GM18951 (cell line): Measurements from ENCODE around the gene ITGB1.
A peak's percentile ranks its signal among the peaks of the same experiment; 100 is the strongest.
"Not testable (repeated sequence)": the region's sequence is repeated elsewhere in the genome, so short reads cannot be mapped to it uniquely, and the experiment has no call there.

Source experiments
- POLR2A ChIP-seq: IDR thresholded peaks from 4 replicates; pipeline ENCODE4 v1.6.1; 2011; ENCODE audit warnings: mild to moderate bottlenecking; ENCODE audit not compliant: insufficient read length, insufficient read depth; ENCODE audit errors: extremely low read depth
- in situ Hi-C: fragments of 300-500 bp; cut with MboI; formaldehyde crosslinking; loops from one replicate; pipeline ENCODE4 v1.12.0; 2022; ENCODE audit warnings: low sequenced_read_pairs, mixed read lengths, inconsistent platforms; ENCODE audit not compliant: unreplicated experiment

Gene ITGB1

DNA sequence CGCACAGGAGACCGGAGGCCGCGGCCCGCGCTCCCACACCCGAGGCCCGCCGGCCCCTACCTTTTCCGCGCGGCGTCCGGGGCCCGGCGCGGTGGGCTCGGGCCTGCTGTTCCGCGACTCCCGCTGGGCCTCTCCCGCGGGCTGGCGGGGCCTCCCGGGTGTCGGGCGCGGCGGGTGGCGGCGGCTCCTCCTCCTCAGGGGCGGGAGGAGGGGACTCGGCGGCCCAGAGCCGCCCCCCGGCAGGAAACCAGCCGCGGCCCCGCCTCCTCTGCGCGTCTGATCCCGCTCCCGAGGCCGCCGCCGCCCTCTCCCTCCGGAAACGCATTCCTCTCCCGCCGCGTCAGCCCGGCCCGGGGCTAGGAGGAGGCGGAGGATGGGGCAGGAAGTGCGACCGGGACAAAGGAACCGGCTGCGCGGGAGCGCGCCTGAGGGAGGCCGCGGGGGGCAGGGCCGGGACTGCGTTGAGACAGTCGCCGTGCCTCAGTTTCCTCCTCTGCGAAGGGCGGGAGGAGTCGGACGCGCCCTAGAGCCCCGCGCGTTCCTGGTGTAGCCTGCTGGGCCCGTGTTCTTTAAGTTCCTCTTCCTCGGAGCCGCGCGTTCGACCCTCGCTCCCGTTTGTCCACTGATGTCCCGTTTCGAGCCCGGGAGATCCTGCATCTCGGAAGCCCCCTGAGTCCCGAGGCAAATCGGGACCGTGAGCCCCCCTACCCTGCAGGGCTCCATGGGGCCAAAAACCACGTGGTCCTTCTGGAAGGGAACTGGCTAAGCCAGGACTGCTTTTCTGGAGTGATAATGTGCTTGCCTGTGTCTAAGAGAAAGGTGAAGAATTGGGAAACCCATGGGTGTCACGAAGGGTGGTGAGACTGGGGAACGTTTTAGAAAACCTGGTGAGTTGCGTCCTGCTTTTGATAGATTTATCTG is at the start of gene ITGB1:
TSS of gene ITGB1 (minus strand) at position 146 of the 921 bp plus-strand sequence. CDS start 22,672 bp downstream, outside the sequence.
- TF ChIP-seq POLR2A = peak; percentile 68

DNA sequence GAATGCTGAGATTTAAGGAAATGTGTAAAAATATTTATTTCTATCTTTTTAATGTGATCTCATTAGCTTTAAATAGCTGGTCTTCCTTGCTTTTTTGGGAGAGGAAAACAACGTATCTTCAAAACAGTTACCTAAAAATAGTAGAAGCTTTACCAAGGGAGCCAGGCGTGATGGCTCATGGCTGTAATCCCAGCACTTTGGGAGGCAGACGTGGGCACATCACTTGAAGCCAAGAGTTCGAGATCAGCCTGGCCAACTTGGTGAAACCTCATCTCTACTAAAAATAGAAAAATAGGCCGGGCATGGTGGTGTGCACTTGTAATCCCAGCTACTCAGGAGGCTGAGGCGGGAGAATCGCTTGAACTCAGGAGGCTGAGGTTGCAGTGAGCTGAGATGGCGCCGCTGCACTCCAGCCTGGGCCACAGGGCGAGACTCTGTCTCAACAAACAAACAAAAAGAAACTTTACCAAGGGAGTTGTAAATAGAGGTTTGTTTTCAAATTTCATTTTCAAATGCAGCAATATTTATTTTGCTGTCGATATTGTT is 48.4 kb upstream of the ITGB1 start:
- in situ Hi-C loops = no loop called here
- TF ChIP-seq POLR2A = no peak

More for the DNA sequence above, at the start of gene ITGB1:
- in situ Hi-C loops = no loop called here

DNA sequence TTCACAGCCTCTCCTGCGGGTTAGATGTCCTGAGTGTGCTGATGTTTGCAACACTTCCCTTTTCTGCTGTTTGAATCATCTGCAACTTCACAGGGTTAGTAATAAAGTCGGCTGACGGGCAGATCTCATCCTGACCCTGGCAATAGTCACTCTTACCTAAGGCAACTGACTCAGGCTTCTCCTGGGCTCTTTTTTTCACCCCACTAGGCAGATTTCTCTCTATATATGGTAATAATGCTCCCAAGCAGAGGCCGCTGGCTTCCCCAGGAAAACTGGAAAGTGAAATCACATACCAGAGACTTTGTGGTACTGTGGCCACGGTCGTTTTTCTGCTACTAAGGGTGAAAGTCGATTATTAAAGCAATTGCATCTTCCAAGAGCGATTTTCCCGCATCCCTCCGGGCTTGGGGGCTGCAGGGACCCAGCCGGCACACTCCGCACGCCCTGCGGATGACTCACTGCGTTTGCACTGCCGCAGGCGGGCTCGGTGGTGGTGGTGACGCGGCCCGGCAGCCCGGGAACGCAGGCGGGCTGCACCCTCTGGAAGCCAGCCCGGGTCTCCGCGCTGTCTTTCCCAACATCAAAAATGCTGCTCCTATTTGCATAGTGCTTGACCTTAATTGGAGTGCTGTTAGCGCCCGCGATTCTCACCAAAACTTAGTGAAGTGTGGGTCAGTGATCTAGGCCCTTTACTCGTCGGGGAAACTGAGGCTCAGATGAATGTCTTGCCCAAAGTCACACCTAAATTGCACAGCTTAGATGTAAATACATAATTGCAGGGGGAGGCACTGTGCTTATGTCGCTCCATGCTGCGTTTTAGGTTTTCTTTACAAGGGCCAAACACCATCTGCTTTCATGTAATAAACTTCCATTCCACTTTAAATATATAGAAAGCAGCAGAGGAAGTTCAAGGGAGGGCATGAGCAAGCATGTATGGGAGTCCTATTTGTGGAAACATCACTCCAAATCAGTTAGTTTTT is 47.6 kb upstream of the ITGB1 start:
- in situ Hi-C loops = no loop called here
- no peak for TF ChIP-seq POLR2A

DNA sequence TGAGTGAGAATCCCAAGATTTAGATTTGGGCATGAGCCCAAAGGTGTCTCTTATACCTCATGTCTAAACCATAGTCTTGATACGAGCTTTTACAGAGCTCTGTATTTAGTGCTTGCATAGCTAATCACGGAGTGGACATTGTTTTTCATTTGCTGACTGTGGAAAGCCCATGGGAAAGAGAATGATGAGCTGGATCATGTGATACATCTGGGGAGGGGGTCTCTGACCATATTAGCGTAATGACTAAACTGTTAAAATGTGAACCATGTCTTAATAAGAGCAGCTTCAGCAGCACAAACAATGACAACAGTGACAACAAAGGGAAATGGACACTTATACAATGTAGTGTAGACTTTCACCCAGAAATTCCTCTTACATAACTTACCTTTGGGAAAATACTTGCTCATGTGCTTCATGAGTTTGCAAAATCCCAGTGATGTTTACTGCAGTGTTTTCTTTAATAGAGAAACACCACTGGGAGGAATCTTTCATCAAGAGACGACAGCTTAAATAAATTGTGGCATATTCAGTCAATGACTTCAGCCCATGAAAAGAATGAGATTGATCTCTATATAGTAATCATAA is 44.0 kb upstream of the ITGB1 start:
- in situ Hi-C loops = no loop called here

DNA sequence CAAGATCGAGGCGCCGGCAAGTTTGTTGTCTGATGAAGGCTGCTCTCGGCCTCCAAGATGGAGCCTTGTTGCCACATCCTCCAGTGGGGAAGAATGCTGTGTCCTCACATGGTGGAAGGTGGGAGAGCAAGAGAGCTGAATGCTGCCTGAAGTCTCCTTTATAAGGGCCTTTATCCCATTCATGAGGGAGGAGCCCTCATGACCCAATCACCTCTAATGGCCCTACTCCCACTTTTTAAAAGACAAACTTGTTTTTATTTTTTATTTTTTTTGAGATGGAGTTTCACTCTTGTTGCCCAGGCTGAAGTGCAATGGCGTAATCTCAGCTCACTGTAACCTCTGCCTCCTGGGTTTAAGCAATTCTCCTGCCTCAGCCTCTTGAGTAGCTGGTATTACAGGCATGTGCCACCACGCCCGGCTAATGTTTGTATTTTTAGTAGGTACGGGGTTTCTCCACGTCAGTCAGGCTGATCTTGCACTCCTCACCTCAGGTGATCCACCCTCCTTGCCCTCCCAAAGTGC is 40.1 kb upstream of the ITGB1 start:
- in situ Hi-C loops = not testable (repeated sequence)

More for the DNA sequence above, 44.0 kb upstream of the ITGB1 start:
- TF ChIP-seq POLR2A = no peak

- in situ Hi-C loops = no loop called here
- TF ChIP-seq POLR2A = no peak
Observed at GRCh38 chr10:32995751-32996150, 37.7 kb upstream of the ITGB1 start.

- in situ Hi-C loops = no loop called here
Observed at GRCh38 chr10:32995066-32995622, 37.1 kb upstream of the ITGB1 start.

DNA sequence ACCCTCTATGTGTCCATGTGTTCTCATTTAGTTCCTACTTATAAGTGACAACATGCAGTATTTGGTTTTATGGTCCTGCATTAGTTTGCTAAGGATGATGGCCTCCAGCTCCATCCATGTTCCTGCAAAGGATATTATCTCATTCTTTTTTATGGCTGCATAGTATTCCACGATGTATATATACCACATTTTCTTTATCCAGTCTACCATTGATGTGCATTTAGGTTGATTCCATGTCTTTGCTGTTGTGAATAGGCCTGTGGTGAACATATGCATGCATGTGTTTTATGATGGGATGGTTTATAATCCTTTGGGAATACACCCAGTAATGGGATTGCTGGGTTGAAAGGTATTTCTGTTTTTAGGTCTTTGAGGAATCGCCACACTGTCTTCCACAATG is 36.6 kb upstream of the ITGB1 start:
- in situ Hi-C loops = not testable (repeated sequence)

More at GRCh38 chr10:32995066-32995622, 37.1 kb upstream of the ITGB1 start:
- TF ChIP-seq POLR2A = no peak

- in situ Hi-C loops = not testable (repeated sequence)
Observed at GRCh38 chr10:32992310-32992709, 34.3 kb upstream of the ITGB1 start.

- in situ Hi-C loops = no loop called here
- no peak for TF ChIP-seq POLR2A
Observed at GRCh38 chr10:32990811-32991210, 32.8 kb upstream of the ITGB1 start.

DNA sequence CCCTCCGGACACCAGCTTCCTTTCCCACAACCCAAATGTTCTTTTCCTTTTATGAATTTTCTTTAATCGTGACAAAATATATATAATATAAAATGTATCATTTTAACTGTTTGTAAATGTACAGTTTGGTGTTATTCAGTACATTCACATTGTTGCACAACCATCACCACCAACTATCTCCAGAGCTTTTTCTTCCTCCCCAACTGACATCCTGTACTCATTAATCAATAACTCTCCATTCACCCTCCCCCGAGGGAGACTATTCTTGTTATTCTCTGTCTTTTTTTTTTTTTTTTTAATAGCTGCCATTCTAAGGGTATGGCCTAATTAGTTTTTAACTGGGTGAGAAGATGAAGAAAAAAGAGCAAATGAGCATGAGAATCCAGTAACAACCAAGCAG is 30.6 kb upstream of the ITGB1 start:
- in situ Hi-C loops = no loop called here
- no peak for TF ChIP-seq POLR2A

DNA sequence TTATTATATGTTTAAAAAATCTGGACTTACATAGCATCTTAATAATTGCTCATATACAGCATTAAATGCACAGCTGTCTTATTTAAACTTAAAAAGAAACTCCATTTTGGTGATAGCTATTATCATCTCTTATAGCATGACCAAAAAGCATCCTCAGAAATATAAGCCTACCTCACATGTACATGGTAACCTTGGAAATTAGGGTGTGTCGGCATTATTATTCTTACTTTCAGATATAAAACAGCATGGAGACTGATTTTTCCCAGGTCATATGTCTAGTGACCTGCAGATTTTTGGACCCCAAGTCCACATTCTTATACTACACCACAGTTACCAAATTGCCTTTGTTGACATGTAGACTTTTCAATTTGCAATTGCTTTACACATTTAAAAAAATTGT is 29.1 kb upstream of the ITGB1 start:
- in situ Hi-C loops = no loop called here
- no peak for TF ChIP-seq POLR2A
